ENCODE results near the gene PLCB3.

DNA sequence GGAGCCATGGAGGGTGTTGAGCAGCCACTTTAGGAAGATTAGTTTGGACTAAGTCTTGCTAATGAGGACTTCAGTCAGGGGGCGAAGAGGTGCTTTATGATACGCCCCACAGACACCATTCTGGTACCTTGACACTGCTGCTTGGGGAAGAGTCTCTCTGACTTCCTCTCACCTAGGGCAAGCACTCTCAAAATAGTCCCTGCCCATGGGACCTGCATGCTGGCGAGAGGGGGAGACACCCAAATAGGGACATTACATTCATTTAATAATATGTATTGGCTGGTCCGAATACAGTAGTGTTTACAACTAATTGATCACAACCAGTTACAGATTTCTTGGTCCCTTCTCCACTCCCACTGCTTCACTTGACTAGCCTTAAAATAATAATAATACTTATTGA, 44.4 kb downstream of the PLCB3 start:
- TF ChIP-seq POLR2A (IDR thresholded peaks at IDR 0.05), result no peak
- TF ChIP-seq, protein P1, sequence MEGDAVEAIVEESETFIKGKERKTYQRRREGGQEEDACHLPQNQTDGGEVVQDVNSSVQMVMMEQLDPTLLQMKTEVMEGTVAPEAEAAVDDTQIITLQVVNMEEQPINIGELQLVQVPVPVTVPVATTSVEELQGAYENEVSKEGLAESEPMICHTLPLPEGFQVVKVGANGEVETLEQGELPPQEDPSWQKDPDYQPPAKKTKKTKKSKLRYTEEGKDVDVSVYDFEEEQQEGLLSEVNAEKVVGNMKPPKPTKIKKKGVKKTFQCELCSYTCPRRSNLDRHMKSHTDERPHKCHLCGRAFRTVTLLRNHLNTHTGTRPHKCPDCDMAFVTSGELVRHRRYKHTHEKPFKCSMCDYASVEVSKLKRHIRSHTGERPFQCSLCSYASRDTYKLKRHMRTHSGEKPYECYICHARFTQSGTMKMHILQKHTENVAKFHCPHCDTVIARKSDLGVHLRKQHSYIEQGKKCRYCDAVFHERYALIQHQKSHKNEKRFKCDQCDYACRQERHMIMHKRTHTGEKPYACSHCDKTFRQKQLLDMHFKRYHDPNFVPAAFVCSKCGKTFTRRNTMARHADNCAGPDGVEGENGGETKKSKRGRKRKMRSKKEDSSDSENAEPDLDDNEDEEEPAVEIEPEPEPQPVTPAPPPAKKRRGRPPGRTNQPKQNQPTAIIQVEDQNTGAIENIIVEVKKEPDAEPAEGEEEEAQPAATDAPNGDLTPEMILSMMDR (IDR thresholded peaks at IDR 0.05), result no peak
